Fibroblast of skin of left biceps (primary cell): ENCODE data around the gene OR4D10.
"Not testable (repeated sequence)": the region's sequence is repeated elsewhere in the genome, so short reads cannot be mapped to it uniquely, and the experiment has no call there.

ENCODE experiments used
- DNase-seq, 2 experiments: peaks; one replicate each; pipeline ENCODE4 v3.0.0-alpha.2; 2013; ENCODE audit warnings: low read depth in 2 of 2

The OR4D10 gene

GRCh38 chr11:59473015-59473414 lies at the start of gene OR4D10:
Gene OR4D10 (plus strand): TSS chr11:59473315. CDS start chr11:59477430, 4,115 bp downstream.
- DNase-seq = no peak

- no peak for DNase-seq
Measured at GRCh38 chr11:59423835-59424234, 49.3 kb upstream of the OR4D10 start.

DNA sequence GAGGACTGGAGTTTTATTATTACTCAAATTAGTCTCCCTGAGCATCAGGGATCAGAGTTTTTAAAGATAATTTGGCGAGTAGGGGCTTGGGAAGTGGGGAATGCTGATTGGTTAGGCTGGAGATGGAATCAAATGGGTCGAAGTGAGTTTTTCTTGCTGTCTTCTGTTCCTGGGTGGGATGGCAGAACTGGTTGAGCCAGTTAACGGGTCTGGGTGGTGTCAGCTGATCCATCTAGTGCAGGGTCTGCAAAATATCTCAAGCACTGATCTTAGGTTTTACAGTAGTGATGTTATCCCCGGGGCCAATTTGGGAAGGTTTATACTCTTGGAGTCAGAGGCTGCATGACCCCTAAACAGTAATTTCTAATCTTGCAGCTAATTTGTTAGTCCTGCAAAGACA lies 48.0 kb upstream of the OR4D10 start:
- no peak for DNase-seq

GRCh38 chr11:59426361-59427067 lies 46.6 kb upstream of the OR4D10 start, which contains the start of gene OR5A2:
Gene OR5A2 (minus strand): TSS chr11:59426413. CDS start chr11:59422953, 3,460 bp downstream.
- DNase-seq = no peak

GRCh38 chr11:59427068-59427382 lies 46.1 kb upstream of the OR4D10 start:
- DNase-seq = no peak

GRCh38 chr11:59429924-59430516 lies 43.1 kb upstream of the OR4D10 start:
- DNase-seq = no peak

DNA sequence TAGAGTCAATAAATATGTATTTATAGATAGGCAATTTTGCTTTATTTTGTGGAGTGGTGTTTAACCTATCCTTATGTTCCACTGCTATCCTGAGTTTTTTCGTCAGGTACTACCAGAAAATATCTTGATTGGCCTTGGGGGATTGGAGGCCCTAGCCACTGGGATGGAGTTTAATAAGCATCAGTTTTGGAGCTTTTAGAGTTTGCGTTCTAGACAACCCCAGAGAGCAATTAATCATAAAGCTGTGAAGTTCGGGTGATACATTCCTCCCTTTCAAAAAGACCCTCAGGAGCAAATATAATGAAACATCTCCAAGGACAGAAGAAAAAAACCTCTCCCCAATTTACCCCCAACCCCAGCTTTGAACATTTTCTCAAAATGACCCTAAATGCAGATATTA lies 36.9 kb upstream of the OR4D10 start, which contains the start of gene OR5A1:
Gene OR5A1, plus strand, starts transcription at position 301 of the 400 bp plus-strand sequence. CDS start 6,700 bp downstream, outside the sequence.
- no peak for DNase-seq

- no peak for DNase-seq
Measured at GRCh38 chr11:59437770-59438169, 35.3 kb upstream of the OR4D10 start.

- not testable (repeated sequence) for DNase-seq
Measured at GRCh38 chr11:59445624-59446023, 27.5 kb upstream of the OR4D10 start.

- DNase-seq = no peak
Measured at GRCh38 chr11:59448484-59448883, 24.6 kb upstream of the OR4D10 start.

DNA sequence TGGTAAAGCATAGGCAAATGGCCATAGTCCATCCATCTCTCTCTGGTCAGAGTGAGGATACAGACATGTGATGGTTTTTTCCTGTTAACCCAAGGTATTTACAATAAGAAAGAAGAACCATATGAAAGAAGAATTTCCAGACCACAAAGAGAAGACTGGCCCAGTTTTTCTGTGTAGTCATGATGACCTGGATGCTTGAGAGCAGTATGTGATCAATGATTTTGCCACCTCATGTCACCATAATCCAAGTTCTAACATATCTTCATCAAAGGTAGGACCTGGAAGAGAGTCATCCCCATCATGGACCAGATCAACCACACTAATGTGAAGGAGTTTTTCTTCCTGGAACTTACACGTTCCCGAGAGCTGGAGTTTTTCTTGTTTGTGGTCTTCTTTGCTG lies 16.5 kb upstream of the OR4D10 start, which contains the start of gene OR4D6:
Gene OR4D6, plus strand, starts transcription at position 301 of the 400 bp plus-strand sequence. Its CDS starts 0 bp downstream, at position 301.
- no peak for DNase-seq

GRCh38 chr11:59459916-59460315 lies 13.2 kb upstream of the OR4D10 start:
- no peak for DNase-seq

DNA sequence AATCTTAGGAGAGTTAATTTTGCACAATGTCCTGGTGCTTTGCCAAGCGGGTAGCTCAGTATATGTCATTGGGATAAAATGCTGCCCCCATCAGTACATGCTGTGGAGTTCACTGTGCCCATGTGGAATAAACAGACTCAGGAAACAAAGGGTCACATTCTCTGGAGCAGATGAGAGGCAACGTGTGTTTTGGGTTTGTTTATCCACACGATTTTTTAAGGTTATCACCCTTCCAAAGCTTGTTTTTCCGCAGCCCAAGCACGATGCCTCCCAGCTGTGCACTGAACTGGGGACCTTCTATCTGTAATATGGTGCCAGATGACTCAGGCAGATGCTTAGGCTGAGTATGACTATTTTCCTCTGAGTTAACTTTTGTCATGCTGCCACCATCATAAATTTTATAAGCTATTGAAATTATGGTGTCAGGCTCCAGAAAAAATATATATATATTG lies 9.9 kb upstream of the OR4D10 start:
- no peak for DNase-seq

- DNase-seq = no peak
Measured at GRCh38 chr11:59475176-59475575, 2.1 kb downstream of the OR4D10 start.

GRCh38 chr11:59479906-59480305 lies 6.8 kb downstream of the OR4D10 start:
- DNase-seq = no peak

DNA sequence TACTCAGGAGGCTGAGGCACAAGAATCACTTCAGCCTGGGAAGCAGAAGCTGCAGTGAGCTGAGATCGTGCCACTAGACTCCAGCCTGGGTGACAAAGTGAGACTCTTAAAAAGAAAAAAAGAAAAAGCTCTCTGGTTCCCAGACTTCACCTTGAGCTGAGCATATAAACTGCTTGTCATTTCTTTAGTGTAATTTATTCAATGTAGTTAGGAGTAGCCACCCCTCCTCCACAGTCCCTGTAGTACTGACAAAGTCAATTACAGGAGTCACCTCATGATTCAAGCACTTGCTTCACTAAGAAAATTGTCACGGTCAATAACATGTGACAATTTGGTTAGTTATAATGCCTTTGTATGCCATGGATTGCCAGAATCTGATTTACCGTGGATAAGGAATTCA lies 7.2 kb downstream of the OR4D10 start:
- DNase-seq = no peak

DNA sequence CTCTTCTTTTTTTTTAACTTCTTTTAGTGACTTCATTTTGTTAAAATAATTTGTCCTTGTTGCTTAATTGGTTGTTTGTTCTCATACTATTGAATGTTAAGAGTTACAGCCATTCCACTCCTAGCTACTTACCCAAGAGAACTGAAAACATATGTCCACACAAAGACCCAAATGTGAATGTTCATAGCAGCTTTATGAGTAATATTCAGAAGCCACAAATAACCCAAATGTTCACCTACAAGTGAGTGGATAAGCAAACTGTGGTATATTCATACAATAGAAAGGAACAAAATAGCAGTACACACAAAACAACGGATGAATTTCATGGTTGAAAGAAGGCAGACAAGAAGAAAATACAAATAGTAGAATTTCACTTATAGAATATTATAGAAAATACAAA lies 28.8 kb downstream of the OR4D10 start:
- no peak for DNase-seq

DNA sequence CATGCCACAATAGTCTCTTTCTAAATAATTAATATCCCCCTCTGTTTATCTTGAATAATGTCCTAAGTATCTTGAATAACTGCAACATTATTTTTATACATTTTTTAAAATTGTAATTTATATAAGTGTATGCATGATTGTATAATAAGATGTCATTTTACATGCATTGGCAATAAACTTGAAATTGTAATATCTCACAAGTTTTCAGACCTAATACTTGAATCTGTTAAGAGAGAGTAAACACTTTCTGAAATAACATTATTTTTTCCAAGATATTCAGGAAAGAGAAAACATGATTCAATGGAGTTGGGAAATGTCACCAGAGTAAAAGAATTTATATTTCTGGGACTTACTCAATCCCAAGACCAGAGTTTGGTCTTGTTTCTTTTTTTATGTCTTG lies 30.2 kb downstream of the OR4D10 start, which contains the start of gene OR4D11:
Gene OR4D11, plus strand, starts transcription at position 301 of the 400 bp plus-strand sequence. Its CDS starts 0 bp downstream, at position 301.
- DNase-seq = no peak

DNA sequence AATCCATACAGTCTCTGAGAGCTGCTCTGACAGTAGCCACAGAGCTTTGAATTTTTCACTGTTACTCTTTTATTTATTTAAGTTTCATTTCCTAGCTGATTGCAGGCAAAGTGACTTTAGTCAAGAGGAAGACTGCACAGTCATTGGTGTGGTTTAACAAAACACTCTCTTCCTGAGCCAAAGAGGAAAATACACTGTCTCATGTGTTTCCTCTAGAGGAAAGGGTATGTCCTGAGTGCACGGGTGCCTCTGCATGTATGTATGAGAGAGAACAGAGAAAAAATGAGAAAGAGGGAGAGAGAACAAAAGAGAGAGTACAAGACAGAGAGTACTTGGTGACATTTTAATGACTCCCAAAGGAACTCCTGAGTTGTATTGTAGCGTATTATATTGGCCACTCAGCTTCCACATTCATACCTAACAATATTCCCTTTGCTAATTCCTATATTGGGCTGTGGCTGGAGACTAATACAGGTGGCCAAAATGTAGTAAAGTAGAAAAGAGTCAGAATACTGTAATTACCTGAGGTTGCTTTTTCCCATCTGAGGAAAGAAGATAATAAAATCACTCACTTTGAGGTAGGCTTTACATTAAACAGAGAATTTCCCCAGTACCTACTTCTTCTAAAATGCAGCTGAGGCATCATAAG lies 38.0 kb downstream of the OR4D10 start, which contains the start of gene OR4D9:
Gene OR4D9, plus strand, starts transcription at position 599 of the 649 bp plus-strand sequence. CDS start 3,374 bp downstream, outside the sequence.
- DNase-seq = no peak

- no peak for DNase-seq
Measured at GRCh38 chr11:59511675-59512074, 38.6 kb downstream of the OR4D10 start.

GRCh38 chr11:59520139-59520538 lies 47.0 kb downstream of the OR4D10 start:
- DNase-seq = not testable (repeated sequence)

- DNase-seq = no peak
Measured at GRCh38 chr11:59520741-59521140, 47.6 kb downstream of the OR4D10 start.
